HG03039 (cell line): Measurements from ENCODE around the gene ARHGEF28.

Experiments
- ATAC-seq: cut with Tn5 transposase; IDR thresholded peaks from one replicate; pipeline ENCODE4 v1.9.1; 2021; ENCODE audit warnings: mild to moderate bottlenecking, moderate library complexity; ENCODE audit not compliant: unreplicated experiment

ARHGEF28 gene

GRCh38 chr5:73955271-73955846 lies 329.4 kb downstream of the ARHGEF28 start:
- ATAC-seq: no peak

- ATAC-seq: no peak
Measured at GRCh38 chr5:73957397-73958001, 331.5 kb downstream of the ARHGEF28 start.

GRCh38 chr5:73958037-73958436 lies 332.0 kb downstream of the ARHGEF28 start:
- no peak for ATAC-seq

- ATAC-seq: no peak
Measured at GRCh38 chr5:73960023-73960422, 334.0 kb downstream of the ARHGEF28 start.

GRCh38 chr5:73960426-73960825 lies 334.4 kb downstream of the ARHGEF28 start:
- no peak for ATAC-seq

- ATAC-seq: no peak
Measured at GRCh38 chr5:73962801-73963425, 336.9 kb downstream of the ARHGEF28 start.

- no peak for ATAC-seq
Measured at GRCh38 chr5:73964352-73964865, 338.4 kb downstream of the ARHGEF28 start.

- no peak for ATAC-seq
Measured at GRCh38 chr5:73966451-73966850, 340.5 kb downstream of the ARHGEF28 start.

GRCh38 chr5:73967347-73967746 lies 341.4 kb downstream of the ARHGEF28 start:
- no peak for ATAC-seq

- no peak for ATAC-seq
Measured at GRCh38 chr5:73968246-73968645, 342.2 kb downstream of the ARHGEF28 start.

- ATAC-seq: no peak
Measured at GRCh38 chr5:73968729-73969128, 342.7 kb downstream of the ARHGEF28 start.

GRCh38 chr5:73969195-73970036 lies 343.4 kb downstream of the ARHGEF28 start:
- no peak for ATAC-seq

- no peak for ATAC-seq
Measured at GRCh38 chr5:73971326-73971725, 345.3 kb downstream of the ARHGEF28 start.

GRCh38 chr5:73973135-73973534 lies 347.1 kb downstream of the ARHGEF28 start:
- ATAC-seq: no peak

- no peak for ATAC-seq
Measured at GRCh38 chr5:73974871-73975360, 348.9 kb downstream of the ARHGEF28 start.

GRCh38 chr5:73975845-73976244 lies 349.8 kb downstream of the ARHGEF28 start:
- no peak for ATAC-seq

GRCh38 chr5:73977146-73977545 lies 351.1 kb downstream of the ARHGEF28 start:
- no peak for ATAC-seq

GRCh38 chr5:73979321-73979720 lies 353.3 kb downstream of the ARHGEF28 start:
- ATAC-seq: no peak

GRCh38 chr5:73981704-73982103 lies 355.7 kb downstream of the ARHGEF28 start:
- no peak for ATAC-seq

- ATAC-seq: no peak
Measured at GRCh38 chr5:73983644-73984043, 357.6 kb downstream of the ARHGEF28 start.

GRCh38 chr5:73985145-73985544 lies 359.1 kb downstream of the ARHGEF28 start:
- no peak for ATAC-seq
